GM19372 (cell line): ENCODE data around the gene MEGF10.

Experiments
- ATAC-seq: cut with Tn5 transposase; IDR thresholded peaks from one replicate; pipeline ENCODE4 v1.9.1; 2021; ENCODE audit warnings: mild to moderate bottlenecking, low read depth, moderate library complexity; ENCODE audit not compliant: unreplicated experiment

MEGF10 gene

DNA sequence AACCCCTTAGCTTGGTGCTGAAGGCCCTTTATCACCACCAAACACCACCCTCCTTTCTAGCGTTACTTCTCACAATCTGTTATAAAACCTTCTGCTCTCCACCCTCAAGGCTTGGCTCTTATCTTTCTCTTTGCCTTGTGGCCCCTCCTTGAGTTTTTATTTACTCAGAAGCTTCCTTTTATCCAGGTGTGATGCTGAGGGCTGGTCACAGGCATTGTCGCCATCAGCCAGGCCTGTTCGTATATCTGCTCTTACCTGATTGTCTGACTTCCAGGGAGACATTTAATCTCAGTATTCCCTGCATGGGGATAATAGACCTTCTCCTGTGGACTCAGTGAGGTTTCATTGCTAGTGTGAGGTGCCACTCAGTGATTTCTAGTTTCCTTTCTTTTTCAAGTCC lies 34.2 kb downstream of the MEGF10 start:
- no peak for ATAC-seq

DNA sequence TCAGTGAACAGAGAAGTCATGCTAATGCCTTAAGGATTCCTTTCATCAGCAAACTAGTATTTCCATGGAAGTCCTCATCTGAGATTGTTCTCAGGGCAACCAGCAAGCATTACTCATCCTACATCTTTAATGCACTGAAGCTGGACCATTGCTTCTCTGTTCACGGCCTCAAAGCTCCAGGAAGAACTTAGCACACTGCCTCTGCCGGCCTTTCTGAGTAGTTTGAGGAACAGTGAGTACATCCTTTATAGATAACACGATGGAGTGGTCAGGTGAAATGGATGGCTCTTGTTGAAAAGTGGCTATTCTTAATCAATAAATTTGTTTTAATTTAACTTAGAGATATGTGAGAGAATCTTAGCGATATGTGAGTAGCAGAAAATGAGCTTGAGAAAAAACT lies 35.8 kb downstream of the MEGF10 start:
- ATAC-seq = no peak

DNA sequence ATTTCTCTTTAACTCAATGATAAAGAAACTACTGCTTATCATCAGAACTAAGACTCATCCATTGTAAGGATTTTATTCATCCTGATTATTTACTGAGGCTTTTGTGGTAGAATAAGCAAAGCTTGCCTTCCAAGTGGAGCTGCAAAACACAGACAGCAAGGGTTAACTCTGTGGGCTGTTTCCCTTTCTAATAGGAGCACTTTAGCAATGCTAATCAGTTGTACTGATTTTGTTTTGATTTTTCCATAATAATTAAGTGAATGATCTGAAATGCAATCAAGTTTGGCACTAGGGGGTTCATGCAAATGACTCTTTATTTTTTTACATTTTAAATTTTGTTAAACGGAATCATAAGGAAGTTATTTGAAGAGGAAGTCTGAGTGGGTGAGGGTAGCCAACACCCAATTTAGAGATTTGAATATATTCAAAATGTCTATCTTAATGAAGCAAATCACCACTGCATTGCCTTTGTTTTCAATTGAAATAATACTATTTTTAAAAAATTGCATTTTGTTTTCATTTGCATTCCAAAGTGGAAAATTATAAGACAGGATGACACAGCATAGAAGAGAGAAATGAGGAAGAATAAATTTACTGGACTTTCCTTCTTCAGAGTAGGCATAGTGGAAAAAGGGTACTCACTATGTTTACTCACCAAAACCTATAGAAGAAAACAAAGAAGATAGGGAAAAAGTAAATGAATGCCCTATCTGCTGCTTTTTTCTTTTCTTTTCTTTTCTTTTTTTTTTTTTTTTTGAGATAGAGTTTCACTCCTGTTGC lies 36.6 kb downstream of the MEGF10 start:
- ATAC-seq = no peak

DNA sequence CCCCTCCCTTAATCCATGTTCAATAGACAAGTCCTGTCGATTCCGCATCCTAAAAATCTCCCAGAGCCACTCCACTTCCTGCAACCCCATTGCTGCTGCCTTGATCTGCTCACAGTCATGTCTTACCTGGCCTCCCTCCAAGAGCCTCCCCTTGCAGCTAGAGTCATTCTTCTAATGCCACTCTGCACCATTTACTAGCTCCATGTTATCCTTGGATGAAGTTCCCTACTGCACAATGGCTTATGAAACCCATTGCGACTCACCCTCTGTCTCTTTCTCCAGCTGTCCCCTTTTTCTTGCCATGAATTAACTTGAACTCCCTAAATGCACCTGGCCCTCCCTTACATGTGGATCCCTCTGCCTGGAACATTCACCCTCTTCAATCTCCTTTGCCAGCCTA lies 39.5 kb downstream of the MEGF10 start:
- no peak for ATAC-seq

DNA sequence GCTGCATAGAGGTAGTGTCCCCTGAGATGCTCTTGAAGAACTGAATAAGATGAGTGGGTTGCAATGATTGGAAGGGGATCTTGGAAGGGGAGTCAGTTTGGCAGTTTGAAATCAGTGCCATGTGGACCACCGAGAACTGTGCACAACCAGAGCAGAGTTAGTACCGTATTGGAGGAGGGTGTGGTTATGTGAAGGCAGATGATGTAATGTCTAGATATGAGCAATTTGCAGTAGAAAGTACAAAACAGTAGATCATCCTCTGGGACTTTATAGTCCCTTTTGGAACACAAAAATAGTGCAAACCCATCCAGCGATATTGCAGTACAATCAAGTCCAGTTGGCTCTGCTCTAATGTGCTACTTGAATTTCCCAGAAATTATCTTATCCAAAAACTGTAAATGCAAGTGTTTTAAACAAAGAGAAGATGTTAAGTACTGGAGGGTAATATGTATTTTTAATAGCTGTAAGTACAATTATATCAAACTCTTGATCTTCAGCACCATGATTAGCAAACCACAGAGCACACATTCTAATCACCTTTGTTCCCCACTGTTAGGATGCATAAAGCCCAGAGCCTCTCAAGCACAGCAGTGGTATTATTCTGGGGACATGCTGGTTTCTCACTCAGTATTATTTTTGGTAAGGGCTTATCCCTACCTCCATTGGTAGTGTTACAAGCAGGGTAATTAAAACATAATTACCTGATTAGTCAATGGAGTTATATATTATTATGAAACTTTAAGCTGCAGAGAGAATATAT lies 41.5 kb downstream of the MEGF10 start:
- no peak for ATAC-seq

- no peak for ATAC-seq
Observed at GRCh38 chr5:127333483-127333882, 42.9 kb downstream of the MEGF10 start.

DNA sequence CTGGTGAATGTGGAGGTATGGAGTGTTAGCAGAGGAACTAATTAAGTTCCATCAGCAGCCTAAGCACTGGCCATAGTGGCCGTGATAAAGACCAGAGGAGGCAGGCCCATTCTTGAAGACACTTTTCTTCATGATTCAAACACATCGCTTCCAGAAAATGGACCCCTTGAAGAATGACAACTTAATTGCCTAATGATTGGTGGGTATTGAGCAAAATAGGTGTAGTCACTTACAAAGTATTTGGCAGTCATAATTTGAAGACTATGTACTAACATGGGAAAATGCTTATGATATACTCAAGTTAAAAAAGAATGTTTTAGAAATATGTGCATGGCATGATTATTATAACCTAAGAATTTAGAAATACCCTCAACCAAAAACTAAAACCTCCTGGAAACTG lies 44.8 kb downstream of the MEGF10 start:
- no peak for ATAC-seq

DNA sequence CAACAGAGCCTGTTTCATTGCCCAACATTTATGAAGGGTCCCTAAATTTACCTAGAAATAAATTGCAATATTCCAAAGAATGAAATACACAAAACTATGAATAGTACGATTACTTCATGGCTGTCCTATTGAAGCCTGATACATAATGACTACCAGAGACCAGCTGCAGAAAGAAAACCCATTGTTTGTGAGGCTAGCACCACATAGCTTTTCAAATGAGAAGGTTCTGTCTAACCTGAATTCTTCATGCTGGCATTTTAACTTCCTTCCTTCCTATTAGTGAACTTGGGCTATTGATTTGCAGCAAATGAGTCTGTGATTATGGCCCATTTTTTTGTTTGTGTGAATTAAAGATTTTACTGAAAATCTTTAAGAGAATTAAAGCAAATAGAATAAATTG lies 47.3 kb downstream of the MEGF10 start:
- ATAC-seq = no peak

DNA sequence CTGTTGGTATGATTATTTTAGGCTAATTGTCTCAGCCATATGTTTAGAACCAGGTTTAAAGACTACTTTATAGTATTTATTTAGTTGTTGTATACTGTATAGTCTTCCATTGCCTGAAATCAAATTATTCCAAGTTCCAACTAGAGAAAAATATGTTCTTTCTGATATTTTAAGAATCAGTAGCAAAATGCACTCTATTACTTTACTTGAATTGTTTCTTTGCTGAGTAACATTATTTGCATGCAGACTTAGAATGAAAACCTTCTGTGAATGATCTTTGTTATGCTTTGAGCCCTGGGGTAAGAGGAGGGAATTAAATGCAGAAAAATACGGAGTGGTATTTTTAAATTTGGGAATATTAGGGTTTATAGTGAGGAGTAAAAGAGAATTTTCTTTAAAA lies 47.9 kb downstream of the MEGF10 start:
- ATAC-seq = no peak

DNA sequence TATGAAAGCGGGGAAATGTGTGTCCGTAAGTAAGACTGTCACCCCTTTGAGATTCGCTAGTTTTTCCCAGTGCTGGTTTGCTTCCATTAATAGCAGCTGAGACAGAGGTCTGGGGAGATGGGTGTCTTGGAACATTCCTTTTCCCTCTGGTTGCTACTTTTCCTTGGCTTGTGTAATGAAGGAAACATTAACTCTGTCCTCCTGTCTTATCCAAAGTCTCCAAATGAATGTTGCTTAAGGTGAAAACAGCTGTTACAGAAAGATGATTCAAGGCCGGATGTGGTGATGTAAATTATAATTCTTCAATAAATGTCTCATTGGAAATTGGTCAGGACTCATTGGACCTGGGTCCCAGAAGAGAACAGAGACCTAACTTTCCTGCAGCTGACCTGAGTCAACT lies 50.0 kb downstream of the MEGF10 start:
- no peak for ATAC-seq

DNA sequence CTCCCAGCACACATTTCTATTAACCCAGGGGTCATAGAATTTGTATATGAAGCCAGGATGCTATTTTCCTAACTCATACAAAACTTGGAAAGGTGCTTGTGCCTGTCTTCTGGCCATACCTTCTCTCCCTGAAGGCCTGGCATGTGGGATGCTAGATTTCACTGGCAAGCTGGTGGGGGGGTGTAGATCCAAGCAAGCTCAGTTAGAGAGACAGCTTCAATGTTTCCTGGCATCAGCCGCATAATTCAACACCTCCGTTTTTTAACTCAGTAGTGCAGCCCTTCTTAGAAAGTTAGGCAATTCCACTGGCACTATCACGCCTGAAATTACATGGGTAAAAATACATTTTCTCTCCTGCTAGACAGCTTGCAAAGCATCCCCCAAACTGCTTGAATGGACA lies 51.8 kb downstream of the MEGF10 start:
- ATAC-seq = no peak

DNA sequence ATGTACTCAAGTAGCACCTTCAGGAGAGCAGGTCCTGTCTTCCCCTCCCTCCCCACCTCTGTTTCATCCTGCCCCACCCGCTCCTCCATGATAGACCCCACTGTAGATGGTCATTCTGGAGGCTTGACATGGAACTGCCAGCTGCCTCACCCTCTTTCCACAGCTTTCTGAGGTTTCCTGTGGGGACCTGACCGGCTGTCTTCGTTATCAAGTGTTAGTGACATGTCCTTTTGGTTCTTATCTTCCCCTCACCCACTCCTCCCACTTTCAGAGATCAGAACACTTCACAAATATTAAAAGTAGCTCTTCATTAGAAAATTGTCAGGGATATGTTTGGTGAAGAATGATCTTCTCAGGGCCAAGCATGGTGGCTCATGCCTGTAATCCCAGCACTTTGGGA lies 52.7 kb downstream of the MEGF10 start:
- no peak for ATAC-seq

- ATAC-seq = no peak
Observed at GRCh38 chr5:127343866-127344265, 53.3 kb downstream of the MEGF10 start.

DNA sequence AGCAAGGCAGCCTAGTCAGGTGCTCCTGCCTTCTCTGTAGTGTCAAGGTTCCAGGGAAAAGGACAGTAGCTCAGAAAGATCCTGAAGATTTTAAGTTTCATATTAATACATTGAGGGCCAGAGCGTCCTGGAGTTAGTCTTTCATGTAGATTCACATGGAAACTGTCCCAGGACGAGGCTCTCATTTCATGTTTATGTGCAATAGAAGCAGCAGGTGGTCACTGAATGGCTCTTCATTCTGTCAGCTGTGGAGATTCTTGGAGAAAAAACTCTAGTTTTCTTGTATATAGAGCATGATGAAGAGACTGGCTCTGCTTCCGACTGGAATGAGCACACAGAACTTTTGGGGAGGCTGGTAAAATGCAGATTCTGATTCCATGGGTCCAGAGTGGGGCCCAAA lies 54.3 kb downstream of the MEGF10 start:
- ATAC-seq = no peak

- no peak for ATAC-seq
Observed at GRCh38 chr5:127351418-127351817, 60.8 kb downstream of the MEGF10 start.

GRCh38 chr5:127352068-127352467 lies 61.5 kb downstream of the MEGF10 start:
- ATAC-seq = no peak

DNA sequence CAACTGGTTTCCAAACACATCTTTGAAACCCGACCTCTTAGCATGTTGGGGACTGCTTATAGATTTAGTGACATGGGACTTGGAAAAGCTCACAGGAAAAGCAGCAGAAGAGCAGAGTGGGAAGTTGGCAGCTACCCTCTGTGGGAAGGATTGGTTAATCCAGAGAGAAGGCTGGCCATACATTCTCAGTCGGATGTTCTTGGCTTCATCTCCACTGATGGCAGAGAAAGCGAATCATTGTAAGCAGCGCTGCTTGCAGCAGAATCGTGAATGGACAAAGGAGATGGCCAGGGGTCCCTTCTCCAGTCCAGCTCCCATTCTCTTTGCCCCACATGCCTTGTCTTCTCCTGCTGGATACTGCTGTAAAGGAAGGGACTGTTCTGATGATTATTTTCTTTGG lies 62.7 kb downstream of the MEGF10 start:
- ATAC-seq = no peak

DNA sequence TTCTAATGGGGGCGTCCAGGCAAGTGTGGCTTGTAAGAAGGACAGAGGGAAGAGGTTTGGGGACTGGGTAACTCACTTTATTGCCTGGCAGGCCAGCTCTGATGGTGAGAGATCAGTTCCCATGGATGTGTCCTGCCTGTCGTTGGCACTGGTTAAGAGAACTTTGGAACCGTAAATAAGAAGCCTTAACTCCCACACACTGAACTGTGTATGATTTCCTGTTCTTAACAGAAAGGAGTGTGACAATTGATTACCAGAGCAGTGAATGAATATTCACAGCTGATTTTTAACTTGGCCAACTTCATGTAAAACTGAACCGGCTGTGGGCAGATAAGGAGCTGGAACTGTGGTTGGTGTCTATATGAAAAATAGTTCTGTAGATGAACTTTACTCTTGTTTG lies 63.2 kb downstream of the MEGF10 start:
- ATAC-seq = no peak

- ATAC-seq = no peak
Observed at GRCh38 chr5:127355337-127355736, 64.7 kb downstream of the MEGF10 start.

DNA sequence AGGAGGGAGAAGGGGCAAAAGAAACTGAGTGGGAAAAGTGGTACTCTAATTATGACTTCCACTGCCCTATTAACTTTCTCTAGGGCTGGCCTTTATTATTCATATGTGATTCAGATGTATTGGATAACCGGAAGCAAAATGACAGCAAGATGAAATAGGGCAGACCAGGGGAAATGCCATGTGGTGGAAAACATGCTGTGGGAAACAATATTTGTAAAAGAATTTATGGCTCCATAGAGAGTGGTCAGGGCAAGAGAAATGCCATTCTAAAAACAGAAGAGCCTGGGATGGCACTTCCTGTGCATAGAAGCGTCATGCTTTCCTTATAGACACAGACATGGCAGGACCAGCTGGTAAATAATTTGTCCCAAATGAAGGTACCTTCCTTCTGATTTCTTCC lies 67.7 kb downstream of the MEGF10 start:
- no peak for ATAC-seq

DNA sequence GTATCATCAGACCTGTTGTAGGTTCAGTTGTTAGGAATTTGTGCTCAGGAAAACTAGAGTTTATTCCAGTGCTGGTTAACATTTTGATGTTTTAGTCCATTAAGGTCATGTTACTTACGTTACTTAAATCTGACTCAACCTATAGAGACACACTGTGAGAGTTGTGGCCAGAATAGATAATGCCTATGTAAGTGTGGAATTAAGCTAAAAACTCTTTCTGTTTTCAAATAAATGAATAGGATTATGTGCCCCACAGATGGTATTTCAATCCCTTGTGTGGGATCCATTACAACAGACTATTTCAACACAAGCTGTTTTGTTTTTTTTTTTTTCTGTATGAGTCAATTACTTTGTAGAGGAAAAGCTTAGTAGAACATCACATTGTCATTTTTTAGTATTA lies 68.1 kb downstream of the MEGF10 start:
- no peak for ATAC-seq

DNA sequence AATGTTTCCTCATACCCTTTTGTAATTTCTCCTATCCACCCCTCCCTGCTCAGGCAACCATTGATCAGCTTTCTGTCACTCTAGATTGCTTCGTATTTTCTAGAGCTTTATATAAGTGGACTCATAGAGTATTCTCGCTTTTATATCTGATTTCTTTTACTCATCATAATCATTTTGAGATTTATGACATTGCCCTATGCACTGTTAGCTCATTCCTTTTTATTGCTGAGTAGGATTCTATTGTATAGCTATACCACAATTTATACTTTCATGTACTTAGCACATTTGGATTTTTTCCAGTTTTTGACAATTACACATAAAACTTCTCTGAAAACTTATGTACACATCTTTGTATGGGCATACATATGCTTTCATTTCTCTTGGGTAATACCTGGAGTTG lies 68.9 kb downstream of the MEGF10 start:
- no peak for ATAC-seq
